HG03097 (cell line): Measurements from ENCODE around the gene FBXO30.

Experiments used
- ATAC-seq: cut with Tn5 transposase; IDR thresholded peaks from one replicate; pipeline ENCODE4 v1.9.1; 2021; ENCODE audit not compliant: unreplicated experiment, low FRiP score

Gene FBXO30

GRCh38 chr6:145756170-145756662, 58.4 kb downstream of the FBXO30 start:
- no peak for ATAC-seq

- ATAC-seq, result no peak
Observed at GRCh38 chr6:145755682-145756081, 58.9 kb downstream of the FBXO30 start.

- ATAC-seq, result no peak
Observed at GRCh38 chr6:145752638-145753037, 62.0 kb downstream of the FBXO30 start.

- ATAC-seq, result peak; percentile 50
Observed at GRCh38 chr6:145749632-145750031, 65.0 kb downstream of the FBXO30 start.

GRCh38 chr6:145745861-145746260, 68.7 kb downstream of the FBXO30 start:
- no peak for ATAC-seq

- no peak for ATAC-seq
Observed at GRCh38 chr6:145744619-145745018, 70.0 kb downstream of the FBXO30 start.
